Inflammatory macrophage treated with lipopolysaccharide for 4 hours (primary cell): ENCODE data around the gene FOXJ3.

Experiments
- DNase-seq: peaks from one replicate; pipeline ENCODE4 v3.0.0-alpha.2; 2020

FOXJ3 gene

DNA sequence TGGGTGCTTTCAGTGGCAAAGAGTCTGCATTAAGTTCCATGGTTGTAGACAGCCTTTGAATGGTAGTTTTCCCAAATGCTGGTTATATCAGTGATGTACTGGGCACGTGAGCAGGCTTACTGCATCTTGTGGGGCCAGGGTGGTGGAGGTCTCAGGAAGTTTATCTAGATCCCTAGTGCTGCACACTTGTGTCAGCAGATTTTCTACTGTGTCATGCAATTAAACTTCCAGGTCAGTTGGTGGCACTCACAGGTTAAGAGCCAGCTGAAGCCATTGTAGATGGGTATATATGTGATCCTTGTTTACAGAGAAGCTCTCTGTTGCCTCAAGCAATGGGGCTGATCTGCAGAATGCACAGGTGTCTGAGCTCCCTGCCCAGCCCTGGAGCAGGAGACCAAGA lies 33.0 kb downstream of the FOXJ3 start:
- DNase-seq = no peak

DNA sequence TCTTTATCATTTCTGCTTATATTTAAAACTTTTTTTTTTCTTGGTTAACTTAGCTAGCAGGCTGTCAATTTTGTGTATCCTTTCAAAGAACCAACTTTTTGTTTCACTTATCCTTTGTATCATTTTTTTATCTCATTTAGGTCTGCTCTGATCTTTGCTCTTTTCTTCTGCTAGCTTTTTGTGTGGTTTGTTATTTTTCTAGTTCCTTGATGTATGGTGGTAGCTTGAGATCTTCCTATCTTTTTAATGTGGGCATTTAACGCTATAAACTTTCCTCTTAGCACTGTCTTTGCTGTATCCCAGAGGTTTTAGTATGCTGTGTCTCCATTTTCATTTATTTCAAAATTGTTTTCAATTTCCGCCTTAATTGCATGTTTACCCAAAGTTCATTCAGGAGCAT lies 36.5 kb downstream of the FOXJ3 start:
- DNase-seq = no peak

DNA sequence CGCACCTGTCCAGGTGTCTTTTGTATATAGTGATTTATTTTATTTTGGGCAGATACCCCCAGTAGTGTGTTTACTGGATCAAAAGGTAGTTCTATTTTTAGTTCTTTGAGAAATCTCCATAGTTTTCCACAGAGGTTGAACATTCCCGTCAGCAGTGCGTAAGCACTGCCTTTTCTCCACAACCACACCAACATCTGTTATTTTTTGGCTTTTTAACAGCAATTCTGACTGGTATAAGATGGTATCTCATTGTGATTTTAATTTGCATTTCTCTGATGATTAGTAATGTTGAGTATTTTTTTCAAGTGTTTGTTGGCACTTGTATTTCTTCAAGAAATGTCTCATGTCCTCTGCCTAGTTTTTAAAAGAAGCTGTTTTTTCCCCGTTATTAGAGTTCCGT lies 39.2 kb downstream of the FOXJ3 start:
- no peak for DNase-seq

DNA sequence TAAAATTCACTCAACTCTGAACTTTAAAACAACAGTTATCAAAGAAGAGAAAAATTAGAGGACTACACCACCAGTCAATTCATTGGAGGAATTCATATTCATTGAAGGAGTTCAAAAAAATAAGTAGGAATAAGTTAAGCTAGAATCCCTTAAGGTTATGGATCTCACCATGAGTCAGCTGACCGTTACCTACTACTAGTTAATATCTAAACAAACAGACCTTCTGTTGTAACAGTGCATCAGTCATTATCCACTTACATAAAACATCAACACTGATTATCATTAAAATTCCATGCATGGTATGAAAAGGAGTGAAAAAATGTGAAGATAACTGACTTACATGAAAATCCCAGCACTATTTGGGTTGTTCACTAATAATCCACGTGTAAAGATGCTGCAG lies 44.9 kb downstream of the FOXJ3 start:
- DNase-seq = no peak

DNA sequence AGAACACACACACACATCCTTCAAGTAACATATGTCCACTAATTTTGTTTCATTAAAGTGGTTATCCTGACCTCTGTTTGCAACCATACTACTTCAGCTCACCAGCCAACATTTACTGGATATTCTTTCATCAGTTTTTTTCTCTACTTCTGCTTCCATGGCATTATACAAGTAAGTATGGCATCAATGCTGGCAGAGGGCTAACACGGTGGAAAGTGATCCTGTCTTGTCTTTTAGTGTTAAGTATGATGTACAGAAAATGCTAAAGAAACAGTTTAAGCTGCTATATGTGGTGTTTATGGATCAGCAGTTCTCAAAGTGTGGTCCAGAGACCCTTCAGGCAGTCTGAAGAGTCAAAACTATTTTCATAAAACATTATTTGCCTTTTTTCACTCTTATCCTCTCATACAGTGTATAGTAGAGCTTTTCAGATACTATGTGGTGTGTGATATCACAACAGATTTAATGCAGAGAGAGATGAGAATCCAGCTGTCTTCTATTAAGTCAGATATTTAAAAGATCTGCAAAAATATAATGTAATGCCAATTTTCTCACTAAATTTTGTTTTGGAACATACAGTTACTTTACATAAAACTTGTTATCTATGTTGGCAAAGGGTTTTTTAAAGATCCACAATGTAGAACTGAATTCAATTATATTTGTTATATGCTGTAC lies 46.6 kb downstream of the FOXJ3 start:
- DNase-seq = no peak

DNA sequence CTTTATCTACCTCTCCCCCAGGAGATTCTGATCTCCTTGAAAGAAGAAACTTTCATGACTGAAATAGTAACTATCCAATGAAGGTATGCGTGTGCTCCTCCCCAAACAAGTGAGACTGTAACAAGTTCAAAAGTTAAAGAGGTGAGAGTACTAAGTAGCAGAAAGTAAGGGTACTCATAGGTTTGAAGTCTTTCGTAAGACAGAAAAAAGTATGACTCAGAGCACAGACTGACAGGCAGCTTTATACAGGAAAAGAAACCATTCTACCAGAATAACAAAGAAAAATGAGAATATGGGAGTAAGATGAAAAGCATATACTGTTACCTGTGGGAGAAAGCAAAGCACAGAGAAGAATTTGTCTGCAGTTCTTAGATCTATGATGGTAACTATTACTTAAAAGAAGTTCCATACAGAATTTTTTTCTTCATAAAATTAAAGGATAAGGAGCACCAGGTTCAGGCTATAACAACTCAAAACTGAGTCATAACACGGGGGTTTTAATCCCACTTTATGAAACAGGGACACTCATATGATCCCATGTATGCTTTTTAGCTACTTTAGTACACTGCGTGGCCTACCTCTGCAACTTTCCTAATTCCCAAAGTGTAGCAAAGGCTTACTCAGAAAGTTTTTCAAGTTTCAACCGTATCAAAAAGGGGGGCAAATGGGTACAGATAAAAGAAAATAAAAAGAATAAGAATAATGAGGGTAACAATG lies 52.0 kb downstream of the FOXJ3 start:
- DNase-seq = peak; percentile 5

DNA sequence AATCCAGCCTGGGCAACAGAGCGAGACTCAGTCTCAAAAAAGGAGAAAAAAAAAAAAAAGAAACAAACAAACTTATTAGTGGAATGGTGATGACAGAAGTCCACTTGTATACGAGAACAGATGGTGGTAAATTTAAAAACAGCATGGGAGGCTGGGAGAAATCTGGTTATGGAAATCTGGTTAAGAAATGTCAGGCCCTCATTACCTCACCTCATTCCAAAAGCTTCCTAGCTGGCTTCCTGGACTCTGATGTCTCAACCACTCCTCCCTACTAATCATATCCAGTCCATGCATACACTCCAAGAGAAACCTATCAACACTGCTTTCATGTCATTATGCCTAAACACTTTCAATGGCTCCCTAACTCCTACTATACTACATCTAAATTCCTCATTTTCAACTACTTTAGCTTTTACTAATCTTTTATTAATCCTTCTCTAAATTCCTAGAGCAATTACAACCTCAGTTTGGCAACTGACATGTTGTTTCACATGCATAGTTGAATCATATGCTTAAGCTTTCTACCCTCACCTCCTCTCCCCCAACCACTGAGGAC lies 52.9 kb downstream of the FOXJ3 start:
- DNase-seq = no peak

DNA sequence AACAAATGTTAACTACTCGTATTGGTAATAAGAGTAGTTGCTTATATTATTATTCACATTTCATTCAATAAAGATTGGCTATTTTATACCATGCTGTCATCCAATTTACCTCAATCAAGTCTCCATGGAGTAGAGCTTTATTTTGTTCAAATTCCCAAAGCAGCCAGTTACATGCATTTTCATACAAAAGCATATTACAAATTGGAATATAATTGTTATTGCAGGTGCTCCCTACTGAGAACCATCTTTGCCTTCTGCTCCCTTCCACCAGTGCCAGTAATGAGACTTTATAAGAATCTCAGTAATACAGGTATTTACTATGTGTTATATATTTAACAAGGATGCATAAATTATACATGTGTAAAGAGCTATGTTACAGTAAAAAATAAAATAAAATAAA lies 54.2 kb downstream of the FOXJ3 start:
- DNase-seq = no peak

DNA sequence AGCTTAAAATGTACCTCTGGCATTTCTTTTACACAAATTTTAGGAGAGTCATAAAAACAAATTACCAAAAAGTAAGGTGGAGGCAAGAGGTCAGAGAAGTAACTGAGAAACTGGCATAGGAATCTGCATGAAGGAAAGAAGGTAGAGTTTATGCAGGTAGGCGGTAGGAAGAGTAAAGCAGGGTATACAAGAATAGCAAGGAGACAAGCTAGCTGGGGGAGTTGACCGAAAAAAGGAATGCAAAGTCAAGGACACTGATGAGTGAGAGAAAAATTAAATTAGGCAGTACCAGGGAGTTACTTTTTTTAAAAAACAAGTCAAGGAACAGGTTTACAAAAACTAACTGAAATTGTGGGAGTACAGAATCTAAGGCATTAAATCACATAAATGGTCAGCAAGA lies 56.0 kb downstream of the FOXJ3 start:
- DNase-seq = no peak

DNA sequence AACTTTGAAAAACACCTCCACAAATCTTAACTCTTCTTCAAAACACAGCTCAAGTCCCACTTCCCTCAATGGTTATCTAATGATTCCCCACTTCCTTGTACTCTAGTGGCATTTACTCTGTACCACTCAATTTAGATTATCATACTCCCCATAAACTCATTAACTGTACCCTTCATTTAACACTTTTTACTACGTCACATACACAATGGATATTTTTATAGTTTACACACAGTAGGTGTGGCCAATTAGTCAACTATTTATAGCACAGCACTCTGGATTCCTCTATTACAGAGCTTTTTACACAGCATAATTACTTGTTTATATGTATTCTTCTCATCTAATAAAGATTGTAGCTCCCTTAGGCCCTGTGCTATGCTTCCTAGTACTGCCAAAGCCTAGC lies 62.1 kb downstream of the FOXJ3 start:
- no peak for DNase-seq

DNA sequence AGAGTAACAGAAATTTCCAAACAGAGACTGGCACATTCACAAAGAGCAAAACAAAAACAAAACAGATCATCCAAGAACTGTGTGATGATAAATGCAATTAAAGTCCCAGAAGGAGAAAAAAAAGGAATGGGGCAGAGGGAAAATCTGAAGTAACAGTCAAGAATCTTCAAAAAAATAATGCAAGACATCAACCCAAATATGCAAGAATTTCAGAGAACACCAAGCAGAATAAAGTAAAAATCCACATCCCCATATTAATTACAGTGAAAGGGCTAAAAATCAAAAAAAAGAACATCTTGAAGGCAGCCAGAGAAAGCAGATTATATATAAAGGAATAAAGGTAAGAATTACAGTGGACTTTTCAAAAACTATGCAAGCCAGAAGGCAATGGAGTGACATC lies 67.1 kb downstream of the FOXJ3 start:
- DNase-seq = no peak

DNA sequence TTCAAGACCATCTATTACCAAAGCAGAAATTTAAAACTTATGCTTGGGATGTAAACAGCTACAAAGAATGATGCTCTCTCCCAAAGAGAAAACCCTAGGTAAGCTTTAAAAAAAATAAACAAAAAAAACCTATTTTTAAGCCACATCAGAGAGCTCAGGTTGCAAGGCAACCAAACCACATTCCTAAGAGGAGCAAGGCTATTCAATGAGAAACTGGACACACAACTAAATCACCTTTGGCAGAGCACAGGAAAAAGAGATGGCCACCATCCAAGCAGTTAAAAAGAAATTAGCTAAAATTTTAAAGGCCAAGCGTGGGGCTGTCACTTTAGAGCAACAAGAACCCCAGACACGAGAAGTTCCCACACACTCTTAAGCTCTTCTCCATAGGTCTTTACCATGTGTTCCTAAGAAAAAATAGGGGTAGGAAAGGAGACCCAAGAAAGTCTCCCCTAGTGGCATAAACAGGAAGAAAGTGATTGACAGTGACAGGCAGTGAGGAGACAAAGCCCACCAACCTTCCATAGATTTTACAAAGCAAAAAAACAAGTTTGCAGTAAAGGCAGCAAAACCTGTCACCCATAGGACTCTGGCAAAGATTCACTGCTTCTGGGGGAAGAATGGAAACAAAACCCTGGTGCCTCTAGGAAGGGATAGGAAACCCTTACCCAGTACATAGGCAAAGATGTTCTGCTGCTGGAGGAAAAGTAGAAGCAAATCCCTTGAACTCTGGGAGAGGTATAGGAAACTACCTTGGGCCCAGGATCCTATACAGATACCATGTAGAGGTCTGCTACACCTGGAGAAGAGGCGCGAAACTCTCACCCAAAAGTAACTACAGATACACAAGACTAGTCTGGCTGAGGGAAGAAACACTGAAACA lies 68.5 kb downstream of the FOXJ3 start:
- no peak for DNase-seq

DNA sequence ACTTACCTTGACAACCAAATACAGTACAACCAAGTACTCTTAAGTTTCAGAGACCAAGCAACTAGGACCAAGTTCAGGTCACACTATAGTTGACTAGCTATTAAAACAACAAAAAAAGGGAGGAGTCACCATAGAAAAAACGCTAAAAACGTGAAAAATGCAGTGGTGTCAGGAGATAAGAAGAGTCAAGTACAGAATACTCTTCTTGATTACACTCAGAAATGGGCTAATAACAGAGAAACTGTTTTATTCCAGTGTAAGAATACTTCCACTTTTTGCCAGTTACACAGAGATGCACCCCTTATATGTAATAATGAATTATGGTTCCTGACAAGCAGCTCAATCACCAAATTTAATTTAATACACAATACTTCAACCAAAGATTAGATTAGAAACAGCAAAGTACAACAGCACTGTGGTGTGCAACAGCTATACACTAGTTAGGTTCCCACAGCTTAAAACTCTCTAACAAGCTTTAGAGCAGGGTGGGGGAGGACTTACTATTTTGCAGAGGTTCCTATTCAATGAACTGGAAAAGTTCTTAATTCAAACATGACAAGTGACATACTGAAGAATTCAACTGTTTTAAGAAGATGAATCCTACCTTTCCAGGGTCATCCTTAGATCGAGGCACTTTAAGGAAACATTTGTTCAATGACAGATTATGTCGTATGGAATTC lies 70.4 kb downstream of the FOXJ3 start:
- no peak for DNase-seq

DNA sequence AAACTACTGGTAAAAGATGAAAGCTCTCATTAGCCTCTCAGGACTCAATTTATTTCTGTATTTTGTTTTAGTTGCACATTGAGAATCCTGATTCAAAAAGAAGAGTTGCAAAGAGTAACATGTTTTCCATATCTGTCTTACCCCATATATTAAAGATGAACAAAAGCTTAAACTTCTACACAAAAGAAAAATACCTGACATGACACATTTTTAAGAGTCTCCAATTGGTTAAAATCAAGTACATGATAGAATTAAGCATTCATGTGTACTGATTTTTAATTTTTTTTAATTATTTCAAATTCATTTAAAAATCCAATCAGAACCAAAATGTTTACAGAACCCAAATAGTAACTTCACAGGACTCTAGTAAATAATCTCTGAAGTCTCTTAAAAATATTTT lies 72.0 kb downstream of the FOXJ3 start:
- no peak for DNase-seq

DNA sequence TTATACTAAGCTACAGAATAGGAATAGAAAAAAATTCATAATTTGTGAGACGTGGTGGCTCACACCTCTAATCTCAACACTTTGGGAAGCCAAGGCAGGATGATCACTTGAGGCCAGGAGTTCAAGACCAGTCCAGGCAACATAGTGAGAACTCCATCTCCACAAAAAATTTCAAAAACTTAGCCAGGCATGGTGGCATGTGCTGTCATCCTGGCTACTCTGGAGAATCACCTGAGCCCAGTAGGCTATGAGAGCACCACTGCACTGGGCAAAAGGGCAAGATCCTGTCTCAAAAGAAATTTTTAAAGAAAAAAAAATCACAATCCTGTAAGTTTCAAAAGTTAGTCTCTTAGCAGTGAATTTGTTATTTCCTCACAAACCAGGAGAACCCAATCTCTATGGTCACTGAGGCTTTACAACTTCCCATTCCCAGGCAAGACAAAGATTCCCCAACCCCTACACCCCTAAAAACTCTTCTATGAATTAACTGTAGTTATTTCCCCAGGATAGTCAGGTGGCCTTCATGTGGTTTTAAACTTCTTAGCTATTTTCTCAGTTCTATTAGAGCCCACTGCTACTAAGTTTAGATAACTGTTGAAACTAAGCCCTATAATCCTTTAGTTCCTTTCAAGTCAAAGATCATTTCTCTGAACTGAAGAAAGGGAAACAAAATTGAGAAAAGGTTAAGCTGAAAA lies 74.5 kb downstream of the FOXJ3 start:
- no peak for DNase-seq

DNA sequence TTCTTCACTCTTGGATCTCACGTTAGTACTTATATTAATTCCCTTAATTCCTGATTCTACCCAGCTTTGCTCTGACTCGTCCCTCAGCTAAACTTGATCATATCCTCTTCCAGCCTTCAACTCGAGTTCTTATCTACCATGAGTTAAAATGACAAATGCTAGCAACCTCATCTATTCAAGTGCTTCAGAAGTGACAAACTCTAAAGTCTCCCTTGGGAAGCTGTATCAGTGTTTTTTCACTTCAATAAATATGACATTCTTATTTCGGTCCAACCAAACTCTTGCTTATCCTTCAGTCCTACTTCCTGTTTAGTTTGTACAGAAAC lies 75.3 kb downstream of the FOXJ3 start:
- peak; percentile 9 for DNase-seq

DNA sequence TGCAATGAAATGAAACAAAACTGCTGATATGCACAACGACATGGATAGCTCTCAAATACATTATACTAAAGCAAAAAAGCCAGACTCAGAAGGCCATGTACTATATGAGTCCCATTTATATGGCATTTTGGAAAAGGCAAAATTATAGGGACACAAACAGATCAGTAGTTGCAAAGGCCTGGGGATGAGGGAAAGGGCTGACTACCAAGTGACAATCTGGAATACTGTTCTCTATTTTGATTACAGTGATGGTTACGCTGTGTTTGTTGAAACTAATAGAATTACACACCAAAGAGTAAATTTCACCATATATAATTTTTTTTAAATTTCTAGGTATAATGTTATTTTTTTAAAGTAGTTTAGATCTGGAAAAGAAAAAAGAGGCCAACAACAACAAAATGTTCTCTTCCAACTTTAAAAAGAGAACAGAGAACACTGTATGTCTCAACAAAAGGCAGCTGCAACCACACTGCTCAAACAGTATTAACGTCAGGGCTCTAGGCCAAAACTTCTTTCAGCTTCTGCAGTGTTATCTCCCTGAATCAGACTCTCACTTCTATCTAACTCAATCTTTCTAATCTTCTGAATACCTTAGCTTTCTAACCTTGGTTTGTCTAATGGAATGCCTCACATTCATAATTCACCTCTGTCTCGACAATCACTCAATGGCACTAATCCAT lies 75.8 kb downstream of the FOXJ3 start:
- DNase-seq = peak; percentile 5

DNA sequence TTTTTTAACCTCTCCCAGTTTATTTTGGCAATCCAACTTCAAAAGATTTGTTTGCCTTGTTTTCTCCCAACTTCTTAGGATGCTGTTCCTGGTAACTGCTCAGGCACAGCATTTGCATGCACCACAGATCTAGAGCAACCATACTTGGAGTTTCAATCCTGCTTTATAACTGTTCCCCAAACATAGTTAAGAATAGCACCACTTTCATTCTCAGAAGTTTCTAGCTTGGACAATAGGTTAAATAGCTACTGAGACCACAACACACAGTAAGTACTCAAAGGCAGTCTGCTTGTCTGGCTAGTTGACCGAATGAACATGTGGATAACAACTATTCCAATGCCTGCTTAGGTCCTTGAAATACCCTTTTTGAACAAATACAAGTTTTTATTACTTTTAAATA lies 76.8 kb downstream of the FOXJ3 start:
- no peak for DNase-seq

DNA sequence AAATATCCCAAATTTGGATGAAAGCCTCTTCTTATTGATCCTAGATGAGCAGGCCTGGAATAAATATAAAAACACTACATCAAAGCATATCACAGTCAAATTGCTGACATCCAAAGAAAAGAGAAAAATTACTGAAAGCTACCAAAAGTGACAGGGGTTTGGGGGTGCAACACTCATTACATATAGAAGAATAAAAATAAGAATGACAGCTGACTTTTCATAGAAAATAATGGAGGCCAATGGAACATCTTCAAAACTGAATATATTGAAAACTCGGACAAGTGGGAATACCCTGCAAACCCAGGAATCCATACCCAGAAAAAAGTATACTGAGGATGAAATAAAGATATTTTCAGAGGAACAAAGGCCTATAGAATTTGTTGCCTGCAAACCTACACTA lies 84.0 kb downstream of the FOXJ3 start:
- DNase-seq = no peak

DNA sequence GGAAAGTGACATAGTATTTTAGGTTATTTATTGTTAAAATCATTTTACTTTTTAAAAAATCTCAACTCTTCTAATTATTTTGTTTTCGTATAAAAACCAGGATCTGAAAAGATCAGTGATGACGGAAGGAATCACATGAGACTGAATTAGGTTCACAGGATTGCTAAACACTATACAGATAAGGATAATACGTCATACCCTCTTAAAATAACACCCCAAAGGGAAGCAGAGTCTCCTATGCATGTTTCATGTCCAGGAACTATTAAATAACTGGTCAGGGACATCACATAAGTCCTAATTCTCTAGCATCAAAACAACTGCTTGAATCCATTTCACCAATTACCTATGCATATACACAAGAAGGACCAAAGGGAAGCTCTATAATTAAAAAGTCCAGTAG lies 84.9 kb downstream of the FOXJ3 start:
- DNase-seq = no peak

DNA sequence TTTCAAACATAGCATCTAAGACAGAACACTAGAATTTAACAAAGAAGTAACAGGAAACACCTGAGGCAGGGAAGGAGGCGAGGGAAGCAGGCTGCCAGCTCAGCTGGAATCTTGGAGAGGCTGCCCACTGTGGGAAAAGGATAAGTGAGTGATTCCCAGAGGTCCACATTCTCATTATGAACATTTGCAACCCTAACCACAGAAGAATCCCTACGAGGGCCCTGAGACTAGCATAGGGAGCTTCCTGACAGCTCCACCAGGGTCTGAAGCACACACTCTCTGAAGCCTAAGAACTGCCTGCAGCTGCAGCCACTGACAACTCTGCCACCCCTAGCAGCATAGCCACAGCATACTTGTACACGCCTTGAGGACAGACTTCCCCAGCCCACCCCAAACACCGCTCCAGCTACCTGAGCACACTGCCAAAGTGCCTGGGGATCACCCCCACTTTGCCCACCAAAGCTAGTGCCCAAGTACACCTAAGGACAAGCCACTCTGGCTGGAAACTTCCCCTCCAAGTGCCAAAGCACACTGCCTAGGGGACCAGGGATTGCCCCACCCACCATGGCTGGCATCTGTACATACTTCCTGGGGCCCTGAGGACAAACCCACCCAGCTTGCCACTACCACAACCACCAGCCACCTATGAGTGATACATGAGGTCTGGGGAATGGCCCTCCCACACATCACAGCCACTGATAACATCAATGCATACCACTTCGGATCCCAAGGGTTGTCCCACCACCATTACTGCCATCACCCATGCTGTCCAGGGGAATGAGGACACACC lies 93.9 kb downstream of the FOXJ3 start:
- DNase-seq = no peak
